A673 (cell line): ENCODE measurements around the gene GRIA1.

ENCODE experiments used
- EZH2 ChIP-seq: fragments of 200-600 bp; sonication (generic); IDR thresholded peaks from 2 replicates; pipeline ENCODE4 v1.6.1; 2017; ENCODE audit warnings: borderline replicate concordance, low read depth, mild to moderate bottlenecking, mixed read lengths, antibody characterized with exemption, low read length; ENCODE audit not compliant: poor library complexity, severe bottlenecking
- TF ChIP-seq, protein P1 (sequence below): fragments of 300-800, 200-600 bp; sonication (generic); conservative IDR thresholded peaks from 2 replicates; pipeline ENCODE4 v1.5.1; 2017; ENCODE audit warnings: low read depth, mild to moderate bottlenecking, antibody characterized with exemption, low read length, moderate library complexity, mixed read lengths

GRCh38 chr5:153748823-153749222 is 258.4 kb downstream of the GRIA1 start:
- TF ChIP-seq EZH2, result no peak
- TF ChIP-seq, protein P1, sequence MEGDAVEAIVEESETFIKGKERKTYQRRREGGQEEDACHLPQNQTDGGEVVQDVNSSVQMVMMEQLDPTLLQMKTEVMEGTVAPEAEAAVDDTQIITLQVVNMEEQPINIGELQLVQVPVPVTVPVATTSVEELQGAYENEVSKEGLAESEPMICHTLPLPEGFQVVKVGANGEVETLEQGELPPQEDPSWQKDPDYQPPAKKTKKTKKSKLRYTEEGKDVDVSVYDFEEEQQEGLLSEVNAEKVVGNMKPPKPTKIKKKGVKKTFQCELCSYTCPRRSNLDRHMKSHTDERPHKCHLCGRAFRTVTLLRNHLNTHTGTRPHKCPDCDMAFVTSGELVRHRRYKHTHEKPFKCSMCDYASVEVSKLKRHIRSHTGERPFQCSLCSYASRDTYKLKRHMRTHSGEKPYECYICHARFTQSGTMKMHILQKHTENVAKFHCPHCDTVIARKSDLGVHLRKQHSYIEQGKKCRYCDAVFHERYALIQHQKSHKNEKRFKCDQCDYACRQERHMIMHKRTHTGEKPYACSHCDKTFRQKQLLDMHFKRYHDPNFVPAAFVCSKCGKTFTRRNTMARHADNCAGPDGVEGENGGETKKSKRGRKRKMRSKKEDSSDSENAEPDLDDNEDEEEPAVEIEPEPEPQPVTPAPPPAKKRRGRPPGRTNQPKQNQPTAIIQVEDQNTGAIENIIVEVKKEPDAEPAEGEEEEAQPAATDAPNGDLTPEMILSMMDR, result no peak
